OCI-LY3 (cell line): Measurements from ENCODE around the gene ATG4B.

Experiments
- EZH2phosphoT487 ChIP-seq: fragments of 200-600 bp; shearing (Covaris generic); IDR thresholded peaks from 2 replicates; pipeline ENCODE4 v1.6.1; 2018; ENCODE audit warnings: antibody characterized with exemption, mixed run types, low read depth
- TF ChIP-seq, protein P1 (sequence below): fragments of 200-600, 300-600 bp; sonication (generic); IDR thresholded peaks from 2 replicates; pipeline ENCODE4 v1.5.1; 2014; ENCODE audit warnings: antibody characterized with exemption, low read length, low read depth

DNA sequence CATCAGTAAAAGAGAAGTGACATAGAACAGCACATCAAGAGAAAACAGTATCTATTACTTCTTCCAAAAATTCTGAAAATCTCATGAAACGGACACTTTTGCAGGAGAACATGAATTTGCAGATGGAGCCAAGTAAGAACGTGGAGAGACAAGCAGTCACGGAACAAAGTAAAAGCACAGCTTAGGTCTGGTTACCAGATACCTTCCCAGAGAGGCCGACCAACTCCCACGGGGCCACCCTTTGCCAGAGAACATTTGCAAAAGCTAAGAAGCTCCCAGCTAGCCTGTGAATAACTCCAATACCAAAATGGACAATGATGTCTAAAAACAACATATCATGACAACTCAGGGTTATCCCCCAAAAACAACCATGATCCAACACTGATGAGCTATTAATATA, 39.4 kb upstream of the ATG4B start:
- TF ChIP-seq, protein P1, sequence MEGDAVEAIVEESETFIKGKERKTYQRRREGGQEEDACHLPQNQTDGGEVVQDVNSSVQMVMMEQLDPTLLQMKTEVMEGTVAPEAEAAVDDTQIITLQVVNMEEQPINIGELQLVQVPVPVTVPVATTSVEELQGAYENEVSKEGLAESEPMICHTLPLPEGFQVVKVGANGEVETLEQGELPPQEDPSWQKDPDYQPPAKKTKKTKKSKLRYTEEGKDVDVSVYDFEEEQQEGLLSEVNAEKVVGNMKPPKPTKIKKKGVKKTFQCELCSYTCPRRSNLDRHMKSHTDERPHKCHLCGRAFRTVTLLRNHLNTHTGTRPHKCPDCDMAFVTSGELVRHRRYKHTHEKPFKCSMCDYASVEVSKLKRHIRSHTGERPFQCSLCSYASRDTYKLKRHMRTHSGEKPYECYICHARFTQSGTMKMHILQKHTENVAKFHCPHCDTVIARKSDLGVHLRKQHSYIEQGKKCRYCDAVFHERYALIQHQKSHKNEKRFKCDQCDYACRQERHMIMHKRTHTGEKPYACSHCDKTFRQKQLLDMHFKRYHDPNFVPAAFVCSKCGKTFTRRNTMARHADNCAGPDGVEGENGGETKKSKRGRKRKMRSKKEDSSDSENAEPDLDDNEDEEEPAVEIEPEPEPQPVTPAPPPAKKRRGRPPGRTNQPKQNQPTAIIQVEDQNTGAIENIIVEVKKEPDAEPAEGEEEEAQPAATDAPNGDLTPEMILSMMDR, result no peak
- TF ChIP-seq EZH2phosphoT487, result no peak
